ENCODE data around the gene UPK1A.

DNA sequence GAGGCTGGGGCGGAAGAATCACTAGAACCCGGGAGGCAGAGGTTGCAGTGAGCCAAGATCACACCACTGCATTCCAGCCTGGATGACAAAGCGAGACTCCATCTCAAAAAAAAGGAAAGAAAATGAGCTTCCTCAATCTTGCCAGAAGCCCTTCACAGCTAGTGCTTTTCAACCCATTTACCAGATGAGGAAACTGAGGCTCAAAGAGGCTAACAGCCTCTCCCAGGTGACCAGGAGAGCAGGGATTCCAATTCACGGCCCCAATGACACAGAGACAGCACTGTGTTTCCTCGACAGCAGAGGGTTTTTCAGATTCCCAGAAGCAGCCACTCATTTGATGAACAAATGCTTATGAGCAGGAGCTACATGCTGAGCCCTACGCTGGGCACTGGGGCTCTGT lies 3.2 kb downstream of the UPK1A start:
- TF ChIP-seq SUZ12 (IDR thresholded peaks at IDR 0.05; ENCODE audit: extremely low read depth, insufficient read depth, insufficient read length), result no peak
- no peak for TF ChIP-seq ZNF274 (IDR thresholded peaks at IDR 0.05; ENCODE audit: low read depth, low read length)
- no peak for TF ChIP-seq YY1 (IDR thresholded peaks at IDR 0.05; ENCODE audit: insufficient read depth, insufficient read length)

Measured in NT2/D1 (cell line).